GM12878 (cell line): ENCODE results near the gene B4GALT1. TPM values are rescaled to one million over a fixed set of nuclear protein-coding genes. Genes with fewer than 3 reads are reported as not detected.

Experiments used
- ATAC-seq: fragments of 200-7000 bp; cut with Tn5 transposase; 3 replicates; pipeline ENCODE4 v1.9.1; 2020; ENCODE audit warnings: mild to moderate bottlenecking, moderate library complexity
- BruUV-seq: library from RNA; stranded (reverse); fragments of 400-500 nt; replicated peaks from 2 replicates; lab custom pipeline; 2021; lab: Mats Ljungman, UMichigan
- CTCF ChIA-PET: fragments of 300-600 bp; sonication (Branson Sonifier 250); formaldehyde crosslinking; extraction: SDS; loops from one replicate; lab custom pipeline; 2021; ENCODE audit warnings: inconsistent platforms; lab: Yijun Ruan, JAX
- POLR2A ChIA-PET: fragments of 350-600 bp; formaldehyde crosslinking; extraction: SDS; loops from one replicate; lab custom pipeline; 2021; ENCODE audit warnings: inconsistent platforms; lab: Charles Lee
- RAD21 ChIA-PET: fragments of 300-600 bp; sonication (Branson Sonifier 250); formaldehyde crosslinking; loops from one replicate; lab custom pipeline; 2023; ENCODE audit warnings: antibody characterized with exemption; ENCODE audit not compliant: unreplicated experiment; lab: Charles Lee
- SMC1A ChIA-PET: fragments of 300-600 bp; sonication (Branson Sonifier 250); formaldehyde crosslinking; loops from one replicate; lab custom pipeline; 2023; ENCODE audit not compliant: unreplicated experiment, uncharacterized antibody; lab: Charles Lee
- DNase-seq: peaks from one replicate; pipeline ENCODE4 v3.0.0-alpha.2; 2011; ENCODE audit warnings: low read depth, low spot score
- FAIRE-seq: peaks from 3 replicates; lab custom pipeline; 2011; peaks lifted over from hg19 to GRCh38; lab: Jason Lieb, UNC
- H2AFZ ChIP-seq: 2 replicates; pipeline ENCODE4 v1.6.0; 2011; ENCODE audit warnings: low read depth, low read length, control low read depth; ENCODE audit not compliant: control insufficient read depth
- H3K27ac ChIP-seq: 2 replicates; pipeline ENCODE4 v1.5.1; 2011; ENCODE audit warnings: control low read depth; ENCODE audit not compliant: control insufficient read depth, insufficient read depth
- H3K27me3 ChIP-seq, 2 experiments: replicated peaks in 1 of 2; 2 replicates each; pipeline versions ENCODE4 v1.6.0 to v1.6.1; 2011; ENCODE audit warnings: low read length in 1 of 2; ENCODE audit not compliant: control insufficient read depth in 2 of 2, insufficient read depth in 2 of 2
- H3K36me3 ChIP-seq, 2 experiments: 2 replicates each; pipeline ENCODE4 v1.5.1; 2011; ENCODE audit warnings: low read length in 1 of 2; ENCODE audit not compliant: control insufficient read depth in 2 of 2, insufficient read depth in 2 of 2
- H3K4me1 ChIP-seq: 2 replicates; pipeline ENCODE4 v1.6.1; 2011; ENCODE audit warnings: mild to moderate bottlenecking, low read length, moderate library complexity, mixed read lengths; ENCODE audit not compliant: control insufficient read depth, insufficient read depth
- H3K4me2 ChIP-seq: 2 replicates; pipeline ENCODE4 v1.6.0; 2011; ENCODE audit warnings: control low read depth; ENCODE audit not compliant: control insufficient read depth, insufficient read depth
- H3K4me3 ChIP-seq: fragments of 200-600 bp; sonication (generic); 2 replicates; pipeline ENCODE4 v1.5.1; 2016
- H3K79me2 ChIP-seq: 2 replicates; pipeline ENCODE4 v1.6.0; 2011; ENCODE audit warnings: low read length; ENCODE audit not compliant: control insufficient read depth, insufficient read depth
- H3K9ac ChIP-seq: 2 replicates; pipeline ENCODE4 v1.8.0; 2011; ENCODE audit warnings: low read length, control low read depth, mixed read lengths; ENCODE audit not compliant: control insufficient read depth, insufficient read depth
- H3K9me3 ChIP-seq: replicated peaks from 3 replicates; pipeline ENCODE4 v1.5.1; 2011; ENCODE audit warnings: mild to moderate bottlenecking, low read length; ENCODE audit not compliant: control insufficient read depth, insufficient read depth
- H4K20me1 ChIP-seq: 2 replicates; pipeline ENCODE4 v1.6.0; 2011; ENCODE audit not compliant: control insufficient read depth, insufficient read depth
- FOXM1 ChIP-seq: IDR thresholded peaks from 2 replicates; pipeline ENCODE4 v1.6.1; 2012; ENCODE audit warnings: low read depth, mild to moderate bottlenecking, inconsistent platforms, low read length, moderate library complexity
- IKZF1 ChIP-seq: fragments of 450-650 bp; conservative IDR thresholded peaks from 2 replicates; pipeline ENCODE4 v1.6.1; 2017; ENCODE audit warnings: antibody characterized with exemption, mild to moderate bottlenecking
- JUNB ChIP-seq: IDR thresholded peaks from 2 replicates; pipeline ENCODE4 v1.6.1; 2016; ENCODE audit warnings: antibody characterized with exemption, mild to moderate bottlenecking
- MEF2B ChIP-seq: fragments of 450-650 bp; IDR thresholded peaks from 2 replicates; pipeline ENCODE4 v1.6.1; 2018; ENCODE audit warnings: mild to moderate bottlenecking, moderate library complexity; ENCODE audit not compliant: partially characterized antibody, poor library complexity, severe bottlenecking
- NFYA ChIP-seq: IDR thresholded peaks from 2 replicates; pipeline ENCODE4 v1.6.1; 2011; ENCODE audit warnings: low read depth, mild to moderate bottlenecking, low read length, improper control_type of control experiment, borderline replicate concordance
- RAD21 ChIP-seq: IDR thresholded peaks from 2 replicates; pipeline ENCODE4 v1.6.1; 2011; ENCODE audit warnings: mild to moderate bottlenecking, low read depth, low read length, moderate library complexity; ENCODE audit not compliant: insufficient read depth
- RCOR1 ChIP-seq: conservative IDR thresholded peaks from 2 replicates; pipeline ENCODE4 v1.6.1; 2012; ENCODE audit warnings: low read depth, low read length, improper control_type of control experiment
- SIX5 ChIP-seq: IDR thresholded peaks from 2 replicates; pipeline ENCODE4 v1.6.1; 2011; ENCODE audit warnings: mild to moderate bottlenecking, low read depth, low read length, moderate library complexity; ENCODE audit not compliant: severe bottlenecking
- SREBF1 ChIP-seq: IDR thresholded peaks from 2 replicates; pipeline ENCODE4 v1.6.1; 2012; ENCODE audit warnings: mild to moderate bottlenecking, low read length
- SUZ12 ChIP-seq: fragments of 200-600 bp; sonication (generic); IDR thresholded peaks from one replicate; pipeline ENCODE4 v1.6.1; 2018; ENCODE audit warnings: antibody characterized with exemption, mild to moderate bottlenecking; ENCODE audit not compliant: unreplicated experiment
- ZBTB40 ChIP-seq: fragments of 450-650 bp; IDR thresholded peaks from 2 replicates; pipeline ENCODE4 v1.6.1; 2016; ENCODE audit warnings: mild to moderate bottlenecking, moderate library complexity, borderline replicate concordance
- ZNF207 ChIP-seq: fragments of 450-650 bp; IDR thresholded peaks from 2 replicates; pipeline ENCODE4 v1.6.1; 2014; ENCODE audit warnings: antibody characterized with exemption, mild to moderate bottlenecking, borderline replicate concordance
- ZNF24 ChIP-seq: fragments of 450-650 bp; IDR thresholded peaks from 2 replicates; pipeline ENCODE4 v1.6.1; 2017; ENCODE audit warnings: antibody characterized with exemption, mild to moderate bottlenecking
- WGBS: methylation state at CpG from one replicate; pipeline ENCODE4 v1.1.6; 2016; ENCODE audit warnings: low lambda C conversion rate; ENCODE audit not compliant: insufficient replicate concordance, insufficient coverage; ENCODE audit errors: missing lambda C conversion rate; 5-methylcytosine and 5-hydroxymethylcytosine counted together
- in situ Hi-C: fragments of 300-500 bp; cut with MboI; formaldehyde crosslinking; loops from 9 replicates; pipeline ENCODE4 v1.14.3; 2018; ENCODE audit warnings: mixed read lengths
- intact Hi-C: fragments of 100-400 bp; cut with micrococcal nuclease; formaldehyde crosslinking; loops from one replicate; pipeline ENCODE4 v1.14.2; 2022; ENCODE audit not compliant: unreplicated experiment
- polyA plus RNA-seq, 11 experiments: library from polyadenylated mRNA; depleted of rRNA in 4 of 11; unstranded in 6 of 11; stranded (reverse) in 5 of 11; fragments of >200 nt; fragmentation: Nextera tagmentation in 4 of 11; fragmentation: Illumina TruSeq in 1 of 11; extraction: Ambion mirVana in 4 of 11; extraction: Trizol in 1 of 11; gene quantifications; 1 replicate in 1 of 11; 2 replicates in 10 of 11; pipeline versions ENCODE4 v1.2.1 to v1.2.3, GENCODE V29; 2011 to 2016; ENCODE audit warnings: inconsistent platforms in 2 of 11, missing spikeins in 2 of 11, low read depth in 1 of 11
- total RNA-seq, 4 experiments: library from RNA; depleted of rRNA in 3 of 4; stranded (reverse); fragments of >200 nt in 3 of 4; fragmentation: Illumina TruSeq in 1 of 4; extraction: Trizol in 1 of 4; gene quantifications; 2 replicates each; pipeline versions ENCODE4 v1.2.1 to v1.2.3, GENCODE V29; 2013 to 2021
- TF ChIP-seq, protein P1 (sequence below): fragments of 450-650 bp; IDR thresholded peaks from 2 replicates; pipeline ENCODE4 v1.6.1; 2017; ENCODE audit warnings: low read depth, mild to moderate bottlenecking, moderate library complexity
- TF ChIP-seq, protein P2 (sequence below): IDR thresholded peaks from 2 replicates; pipeline ENCODE4 v1.6.1; 2012; ENCODE audit warnings: low read depth, low read length, improper control_type of control experiment

The B4GALT1 gene
- total and polyA plus RNA-seq, 10 of the 15 experiments (the other 5 are each of a cell fraction or from before 2014, with no cell fraction given), result 12.7 to 79.0 (median 41.0) TPM

- Histone ChIP-seq H3K4me1 (peaks cover 13% of the 10 kb centered on the region), H3K4me2 (no peak overlapping the region), H3K27ac (no peak overlapping the region), H3K4me3 (no peak overlapping the region)
- no peak for ATAC-seq
- no peak for DNase-seq
- BruUV-seq, result no TSS peak
- WGBS, result 100% methylated on average over 3 of the region's 3 CpGs
- CTCF ChIA-PET, result interaction anchor here (1.1 kb wide), 1 partner anchor 112 kb away, joined by 3 read pairs; no protein-coding TSS in a partner anchor
- no peak for TF ChIP-seq NFYA
- no peak for TF ChIP-seq SUZ12
- TF ChIP-seq RCOR1, result no peak
- TF ChIP-seq IKZF1, result no peak
- no peak for TF ChIP-seq JUNB
- TF ChIP-seq, protein P1, sequence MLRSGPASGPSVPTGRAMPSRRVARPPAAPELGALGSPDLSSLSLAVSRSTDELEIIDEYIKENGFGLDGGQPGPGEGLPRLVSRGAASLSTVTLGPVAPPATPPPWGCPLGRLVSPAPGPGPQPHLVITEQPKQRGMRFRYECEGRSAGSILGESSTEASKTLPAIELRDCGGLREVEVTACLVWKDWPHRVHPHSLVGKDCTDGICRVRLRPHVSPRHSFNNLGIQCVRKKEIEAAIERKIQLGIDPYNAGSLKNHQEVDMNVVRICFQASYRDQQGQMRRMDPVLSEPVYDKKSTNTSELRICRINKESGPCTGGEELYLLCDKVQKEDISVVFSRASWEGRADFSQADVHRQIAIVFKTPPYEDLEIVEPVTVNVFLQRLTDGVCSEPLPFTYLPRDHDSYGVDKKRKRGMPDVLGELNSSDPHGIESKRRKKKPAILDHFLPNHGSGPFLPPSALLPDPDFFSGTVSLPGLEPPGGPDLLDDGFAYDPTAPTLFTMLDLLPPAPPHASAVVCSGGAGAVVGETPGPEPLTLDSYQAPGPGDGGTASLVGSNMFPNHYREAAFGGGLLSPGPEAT, result no peak
- no peak for TF ChIP-seq ZNF24
- no peak for TF ChIP-seq SREBF1
- no peak for TF ChIP-seq FOXM1
- no peak for TF ChIP-seq SIX5
- TF ChIP-seq RAD21, result no peak
- TF ChIP-seq MEF2B, result no peak
- TF ChIP-seq ZBTB40, result no peak
- TF ChIP-seq, protein P2, sequence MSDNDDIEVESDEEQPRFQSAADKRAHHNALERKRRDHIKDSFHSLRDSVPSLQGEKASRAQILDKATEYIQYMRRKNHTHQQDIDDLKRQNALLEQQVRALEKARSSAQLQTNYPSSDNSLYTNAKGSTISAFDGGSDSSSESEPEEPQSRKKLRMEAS, result no peak
- TF ChIP-seq ZNF207, result no peak
- TF ChIP-seq, all 136 proteins: peak for 0
- no peaks in the 10 kb centered on the region; the same call in 1 of the 2 replicates for H3K79me2 ChIP-seq
- no peak overlapping the region for H2AFZ ChIP-seq
- H4K20me1 ChIP-seq, result 0 out of 2 replicates have a peak, but pooled peaks cover 4% of the 10 kb centered on the region
- ChIA-PET SMC1A (no interaction called here), RAD21 (no interaction called here), POLR2A (no interaction called here)
- no peak overlapping the region for H3K9ac ChIP-seq
- H3K9me3 ChIP-seq, result no peaks in the 10 kb centered on the region
- intact Hi-C loops (loop anchor here (5.0 kb wide), 1 partner anchor 32 kb away; no protein-coding TSS in a partner anchor), in situ Hi-C loops (no loop called here)
- FAIRE-seq, result no peak
- peaks cover 15 to 35% of the 10 kb centered on the region in 2 experiments for H3K36me3 ChIP-seq
- H3K27me3 ChIP-seq, result no peaks in the 10 kb centered on the region
Observed at GRCh38 chr9:33114746-33115145, 52.4 kb downstream of the B4GALT1 start.
